ENCODE measurements around the gene SLC6A16. TPM values are rescaled to one million over a fixed set of nuclear protein-coding genes. Genes with fewer than 3 reads are reported as not detected.

SLC6A16 gene
- total RNA-seq, 1 experiment from 2014 or later: 3.2 TPM

DNA sequence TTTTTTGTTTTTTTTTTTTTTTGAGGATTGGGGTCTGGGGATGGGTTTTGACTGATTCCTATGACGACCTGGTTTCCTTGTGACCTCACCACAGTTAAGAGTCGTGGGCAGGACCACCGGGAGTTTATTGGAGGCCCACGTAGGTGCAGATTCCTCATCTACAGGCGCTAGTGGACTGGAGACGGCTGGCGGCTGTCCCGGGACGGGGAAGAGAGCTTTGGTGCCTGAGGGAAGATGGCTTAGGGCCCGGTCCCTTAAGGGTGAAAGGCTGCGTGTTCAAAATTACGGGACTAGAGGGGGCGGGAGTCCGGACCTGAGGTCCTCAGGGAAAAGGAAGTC, 37.9 kb upstream of the SLC6A16 start:
- Histone ChIP-seq H4K20me1 (ENCODE audit: control insufficient read depth, insufficient read depth, insufficient read length) (no peaks in the 10 kb centered on the region), H2BK5ac (ENCODE audit: insufficient read length, low read length) (no peak overlapping the region), H3K23me2 (ENCODE audit: insufficient read length, low read depth, low read length, poor library complexity, severe bottlenecking) (peaks cover 8% of the 10 kb centered on the region), H2BK20ac (ENCODE audit: low read depth, low read length, poor library complexity, severe bottlenecking) (no peak overlapping the region), H3K18ac (ENCODE audit: insufficient read length, low read depth, low read length) (peak overlapping the region; percentile 8), H3K9ac (ENCODE audit: extremely low read depth, insufficient read length, low read length) (peak overlapping the region; percentile 59), H3K23ac (ENCODE audit: insufficient read length, low read depth, low read length) (no peak overlapping the region), H3K27me3 (ENCODE audit: insufficient read depth, low read length) (no peaks in the 10 kb centered on the region), H3K79me2 (ENCODE audit: insufficient read depth, low read length) (peaks cover 6% of the 10 kb centered on the region; the same call in 1 of the 2 replicates), H4K91ac (ENCODE audit: insufficient read length, low read depth, low read length) (no peak overlapping the region), H3K14ac (ENCODE audit: insufficient read depth, low read length) (0 out of 2 replicates have a peak overlapping the region, but pooled peaks have one; percentile 71), H3K4me2 (ENCODE audit: insufficient read depth, insufficient read length, low read length) (peak overlapping the region; percentile 96), H3K4me1 (ENCODE audit: insufficient read depth, low read length) (no peaks in the 10 kb centered on the region; the same call in 1 of the 2 replicates), H2BK120ac (ENCODE audit: low read depth, low read length, poor library complexity, severe bottlenecking) (no peak overlapping the region), H3K4ac (ENCODE audit: low read depth, low read length) (no peak overlapping the region), H2BK12ac (ENCODE audit: insufficient read length, low read depth, low read length) (no peak overlapping the region), H3K56ac (ENCODE audit: insufficient read length, low read depth, low read length) (no peak overlapping the region), H3K9me3 (ENCODE audit: control insufficient read depth, low read depth, low read length) (no peaks in the 10 kb centered on the region), H4K8ac (replicated peaks; ENCODE audit: insufficient read length, low read depth, low read length) (no peak overlapping the region), H2BK15ac (ENCODE audit: low read depth, low read length) (no peak overlapping the region), H3T11ph (ENCODE audit: low read length) (no peak overlapping the region), H2AK5ac (ENCODE audit: insufficient read length, low read length) (no peak overlapping the region), H2AFZ (ENCODE audit: low read length) (no peak overlapping the region), H3K79me1 (ENCODE audit: insufficient read depth, low read depth, low read length, poor library complexity, severe bottlenecking) (peaks cover 6% of the 10 kb centered on the region), H4K5ac (ENCODE audit: insufficient read length, low read depth, low read length) (no peak overlapping the region), H3K27ac (ENCODE audit: insufficient read length, low read depth, low read length) (no peak overlapping the region)
- Mint-ChIP-seq H3K9me3 (no peaks in the 10 kb centered on the region), H3K27ac (no peak overlapping the region), H3K36me3 (ENCODE audit: insufficient read depth in 1 of 3, low read depth in 3 of 3) (peaks cover 16 to 22% (median 17%) of the 10 kb centered on the region in 3 experiments; a peak in 6 of 7 replicates), H3K4me1 (peaks cover 4 to 17% of the 10 kb centered on the region in 2 experiments), H3K27me3 (ENCODE audit: low read depth) (peaks cover 3% of the 10 kb centered on the region), H3K4me3 (no peak overlapping the region)
- TF ChIP-seq, protein P1, sequence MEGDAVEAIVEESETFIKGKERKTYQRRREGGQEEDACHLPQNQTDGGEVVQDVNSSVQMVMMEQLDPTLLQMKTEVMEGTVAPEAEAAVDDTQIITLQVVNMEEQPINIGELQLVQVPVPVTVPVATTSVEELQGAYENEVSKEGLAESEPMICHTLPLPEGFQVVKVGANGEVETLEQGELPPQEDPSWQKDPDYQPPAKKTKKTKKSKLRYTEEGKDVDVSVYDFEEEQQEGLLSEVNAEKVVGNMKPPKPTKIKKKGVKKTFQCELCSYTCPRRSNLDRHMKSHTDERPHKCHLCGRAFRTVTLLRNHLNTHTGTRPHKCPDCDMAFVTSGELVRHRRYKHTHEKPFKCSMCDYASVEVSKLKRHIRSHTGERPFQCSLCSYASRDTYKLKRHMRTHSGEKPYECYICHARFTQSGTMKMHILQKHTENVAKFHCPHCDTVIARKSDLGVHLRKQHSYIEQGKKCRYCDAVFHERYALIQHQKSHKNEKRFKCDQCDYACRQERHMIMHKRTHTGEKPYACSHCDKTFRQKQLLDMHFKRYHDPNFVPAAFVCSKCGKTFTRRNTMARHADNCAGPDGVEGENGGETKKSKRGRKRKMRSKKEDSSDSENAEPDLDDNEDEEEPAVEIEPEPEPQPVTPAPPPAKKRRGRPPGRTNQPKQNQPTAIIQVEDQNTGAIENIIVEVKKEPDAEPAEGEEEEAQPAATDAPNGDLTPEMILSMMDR (conservative IDR thresholded peaks at IDR 0.05): no peak
- no peak for DNase-seq
- no CpG with 5 or more reads among the region's 14 CpGs for WGBS (ENCODE audit: extremely low coverage, insufficient read length, low lambda C conversion rate)
